Activated CD8-positive, alpha-beta memory T cell treated with anti-CD3 and anti-CD28 coated beads for 36 hours (primary cell): Measurements from ENCODE around the gene ACTL9. TPM values are rescaled to one million over a fixed set of nuclear protein-coding genes. Genes with fewer than 3 reads are reported as not detected.

Source experiments
- CTCF ChIA-PET: fragments of 350-600 bp; sonication (Branson Sonifier 250); formaldehyde crosslinking; loops from one replicate; lab custom pipeline; 2021; ENCODE audit warnings: antibody characterized with exemption; lab: Charles Lee
- POLR2A ChIA-PET: fragments of 350-600 bp; sonication (Branson Sonifier 250); formaldehyde crosslinking; loops from one replicate; lab custom pipeline; 2021; ENCODE audit warnings: antibody characterized with exemption; lab: Charles Lee
- total RNA-seq, 2 experiments: library from RNA; stranded (reverse); gene quantifications; one replicate each; pipeline ENCODE4 v1.2.3, GENCODE V29; 2021

The ACTL9 gene
- total RNA-seq, 2 experiments from 2014 or later: not detected

GRCh38 chr19:8659905-8660304, 38.7 kb downstream of the ACTL9 start:
- ChIA-PET POLR2A (no interaction called here), CTCF (no interaction called here)

- CTCF ChIA-PET: interaction anchor here (0.6 to 5.8 kb wide), 2 partner anchors 31 to 36 kb away, joined by 8 to 57 read pairs; no protein-coding TSS in a partner anchor
- POLR2A ChIA-PET: no interaction called here
Measured at GRCh38 chr19:8657869-8658268, 40.7 kb downstream of the ACTL9 start.

GRCh38 chr19:8655340-8655709, 43.3 kb downstream of the ACTL9 start:
- POLR2A ChIA-PET: interaction anchor here (1.3 kb wide), 1 partner anchor 39 kb away, joined by 3 read pairs; no protein-coding TSS in a partner anchor
- CTCF ChIA-PET: interaction anchor here (0.6 to 5.8 kb wide), 10 partner anchors 9 to 74 kb away, joined by 3 to 57 read pairs (median 4); partner anchors contain the start of gene OR2Z1

GRCh38 chr19:8654591-8655339, 43.8 kb downstream of the ACTL9 start:
- POLR2A ChIA-PET: interaction anchor here (1.3 kb wide), 1 partner anchor 39 kb away, joined by 3 read pairs; no protein-coding TSS in a partner anchor
- CTCF ChIA-PET: interaction anchor here (0.6 to 5.8 kb wide), 14 partner anchors 9 to 74 kb away, joined by 3 to 57 read pairs (median 4); partner anchors contain the start of gene OR2Z1

- POLR2A ChIA-PET: no interaction called here
- CTCF ChIA-PET: interaction anchor here (0.7 kb wide), 1 partner anchor 49 kb away, joined by 3 read pairs; no protein-coding TSS in a partner anchor
Measured at GRCh38 chr19:8648240-8648639, 50.4 kb downstream of the ACTL9 start.

Other genes with a start within 250 kb of the ACTL9 start
- under 1 TPM; 0.13 to 0.25 TPM for gene PRAM1, start 196.2 kb downstream of the ACTL9 start, total RNA-seq
- 10 to 100 TPM; 21.4 to 22.2 TPM for gene ZNF414, start 184.6 kb downstream of the ACTL9 start, total RNA-seq
- gene MYO1F, start 121.4 kb downstream of the ACTL9 start, total RNA-seq: 10 to 100 TPM; 35.4 to 36.1 TPM
- 1 to 10 TPM; 4.7 to 6.9 TPM for gene ADAMTS10, start 88.1 kb downstream of the ACTL9 start, total RNA-seq
- gene NFILZ, start 68.2 kb downstream of the ACTL9 start, total RNA-seq: not detected
- not detected for gene OR2Z1, start 22.8 kb upstream of the ACTL9 start, total RNA-seq
- 10 to 100 TPM; 20.1 to 23.4 TPM for gene ZNF558, start 133.5 kb upstream of the ACTL9 start, total RNA-seq
- not detected for gene MBD3L1, start 133.6 kb upstream of the ACTL9 start, total RNA-seq